NCI-H524 (cell line): ENCODE measurements around the gene SLC35G2.
"Not testable (repeated sequence)": the region's sequence is repeated elsewhere in the genome, so short reads cannot be mapped to it uniquely, and the experiment has no call there.

Source experiments
- DNase-seq, 2 experiments: peaks; one replicate each; lab custom pipeline; 2025; lab: John Stamatoyannopoulos, UW

Gene SLC35G2

DNA sequence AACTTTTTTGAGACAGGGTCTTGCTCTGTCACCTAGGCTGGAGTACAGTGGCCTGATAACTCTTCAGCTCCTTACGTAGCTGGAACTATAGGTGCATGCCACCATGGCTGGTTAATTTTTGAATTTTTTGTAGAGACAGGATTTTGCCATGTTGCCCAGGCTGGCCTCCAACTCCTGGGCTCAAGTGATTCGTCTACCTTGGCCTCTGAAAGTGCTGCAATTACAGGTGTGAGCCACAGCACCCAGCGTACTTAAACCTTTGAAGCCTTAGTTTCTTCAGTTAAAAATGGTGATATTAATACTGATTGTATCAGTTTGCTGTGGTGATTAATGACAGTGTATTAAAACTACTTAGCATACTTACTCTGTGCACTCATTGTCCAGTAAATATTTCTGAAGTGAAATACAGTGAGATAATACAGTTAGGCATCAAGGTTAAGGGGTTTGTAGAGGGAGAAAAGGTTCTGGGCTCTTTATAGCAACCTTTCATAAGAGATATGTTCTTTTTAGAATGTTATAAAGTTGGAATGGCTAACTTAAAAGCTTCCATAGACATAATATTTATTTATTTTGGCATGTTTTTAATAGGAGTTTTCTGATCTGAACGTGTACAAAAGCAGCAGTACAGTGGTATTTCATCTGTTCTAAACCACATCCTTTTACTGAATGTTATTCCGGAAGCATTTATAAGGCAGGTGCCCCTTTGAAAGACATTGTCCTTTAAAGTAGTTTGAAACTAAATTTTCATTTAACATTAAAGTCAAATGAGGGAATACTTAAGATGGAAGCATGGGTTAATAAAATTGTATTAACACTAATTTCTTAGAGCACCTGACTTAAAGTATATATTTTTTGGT is 66.7 kb downstream of the SLC35G2 start:
- DNase-seq, result no peak

GRCh38 chr3:136889947-136890346 is 71.0 kb downstream of the SLC35G2 start:
- DNase-seq, result no peak

GRCh38 chr3:136891934-136892855 is 73.3 kb downstream of the SLC35G2 start:
- DNase-seq, result no peak

- DNase-seq, result no peak
These were observed 75.0 kb downstream of the SLC35G2 start for GRCh38 chr3:136893848-136894443.

GRCh38 chr3:136897171-136897570 is 78.2 kb downstream of the SLC35G2 start:
- DNase-seq, result not testable (repeated sequence)

GRCh38 chr3:136898549-136898948 is 79.6 kb downstream of the SLC35G2 start:
- DNase-seq, result no peak

- DNase-seq, result no peak
These were observed 80.0 kb downstream of the SLC35G2 start for GRCh38 chr3:136898954-136899353.

DNA sequence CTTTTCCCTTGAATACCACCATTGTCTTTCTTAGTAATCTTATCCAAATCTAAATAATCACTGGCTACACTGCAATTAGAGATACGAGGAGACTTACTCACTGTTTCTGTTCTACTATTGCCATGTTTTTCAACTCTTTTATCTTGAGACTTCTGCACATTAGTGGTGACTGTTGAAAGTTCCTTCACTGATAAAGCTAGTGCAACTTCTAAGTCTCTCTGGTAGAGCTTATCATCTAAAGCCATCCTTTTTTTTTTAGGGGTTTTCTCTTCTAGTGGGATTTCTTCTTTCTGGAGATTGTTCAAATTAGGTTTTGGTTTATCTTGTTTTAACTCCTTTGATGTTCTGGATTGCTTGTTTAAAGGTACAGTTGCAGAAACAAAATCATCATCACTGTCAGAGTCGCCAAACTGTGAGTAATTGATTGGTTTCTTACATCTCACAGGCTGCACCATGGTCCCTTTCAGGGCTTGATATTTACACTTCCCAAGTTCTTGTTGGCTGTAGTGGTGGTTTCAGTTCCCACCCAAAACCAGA is 80.8 kb downstream of the SLC35G2 start:
- DNase-seq, result no peak

DNA sequence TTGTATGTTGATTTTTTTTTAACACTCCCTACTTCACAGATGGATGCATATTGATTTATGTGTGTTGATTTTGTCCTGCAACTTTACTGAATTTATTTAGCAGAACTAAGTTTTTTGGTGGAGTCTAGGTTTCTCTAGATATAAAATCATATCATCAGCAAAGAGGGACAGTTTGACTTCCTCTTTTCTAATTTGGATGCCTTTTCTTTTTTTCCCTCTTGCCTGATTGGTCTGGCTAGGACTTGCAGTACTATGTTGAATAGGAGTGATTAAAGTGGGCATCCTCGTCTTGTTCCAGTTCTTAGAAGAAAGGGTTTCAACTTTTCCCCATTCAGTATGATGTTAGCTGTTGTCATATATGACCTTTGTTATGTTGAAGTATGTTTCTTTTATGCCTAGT is 81.8 kb downstream of the SLC35G2 start:
- not testable (repeated sequence) for DNase-seq

DNA sequence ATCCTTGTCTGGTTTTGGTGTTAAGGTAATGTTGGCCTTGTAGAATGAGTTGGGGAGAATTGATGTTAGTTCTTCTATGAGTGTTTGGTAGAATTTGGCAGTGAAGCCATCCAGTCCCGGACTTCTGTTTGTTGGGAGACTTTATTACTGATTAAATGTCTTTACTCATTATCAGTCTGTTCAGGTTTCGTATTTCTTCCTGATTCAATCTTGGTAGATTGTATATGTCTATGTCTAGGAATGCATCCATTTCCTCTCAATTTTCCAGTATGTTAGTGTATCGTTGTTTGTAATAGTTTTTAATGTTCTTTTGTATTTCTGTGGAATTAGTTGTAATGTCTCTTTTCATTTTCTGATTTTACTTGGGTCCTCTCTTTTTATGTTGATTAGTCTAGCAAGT is 82.5 kb downstream of the SLC35G2 start:
- DNase-seq, result no peak

DNA sequence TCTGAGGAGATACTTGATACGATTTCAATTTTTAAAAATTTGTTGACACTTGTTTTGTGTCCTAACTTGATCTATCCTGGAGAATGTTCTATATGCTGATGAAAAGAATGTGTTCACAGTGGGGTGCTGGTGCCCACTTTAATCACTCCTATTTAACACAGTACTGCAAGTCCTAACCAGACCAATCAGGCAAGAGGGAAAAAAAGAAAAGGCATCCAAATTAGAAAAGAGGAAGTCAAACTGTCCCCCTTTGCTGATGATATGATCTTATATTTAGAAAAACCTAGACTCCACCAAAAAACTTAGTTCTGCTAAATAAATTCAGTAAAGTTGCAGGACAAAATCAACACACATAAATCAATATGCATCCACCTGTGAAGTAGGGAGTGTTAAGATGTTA is 83.6 kb downstream of the SLC35G2 start:
- not testable (repeated sequence) for DNase-seq

DNA sequence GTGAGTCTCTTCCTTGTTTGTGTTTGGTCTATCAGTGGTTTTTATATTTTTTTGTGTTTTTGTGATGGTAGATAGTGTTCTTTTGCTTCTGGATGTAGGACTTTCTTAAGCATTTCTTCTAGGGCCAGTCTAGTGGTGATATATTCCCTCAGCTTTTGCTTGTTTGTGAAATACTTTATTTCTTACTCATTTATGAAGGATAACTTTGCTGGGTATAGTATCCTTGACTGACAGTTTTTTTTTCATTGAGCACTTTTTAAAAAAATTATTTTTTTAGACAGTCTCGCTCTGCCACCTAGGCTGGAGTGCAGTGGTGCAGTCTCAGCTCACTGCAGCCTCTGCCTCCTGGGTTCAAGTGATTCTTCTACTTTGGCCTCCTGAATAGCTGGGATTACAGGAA is 85.0 kb downstream of the SLC35G2 start:
- no peak for DNase-seq

DNA sequence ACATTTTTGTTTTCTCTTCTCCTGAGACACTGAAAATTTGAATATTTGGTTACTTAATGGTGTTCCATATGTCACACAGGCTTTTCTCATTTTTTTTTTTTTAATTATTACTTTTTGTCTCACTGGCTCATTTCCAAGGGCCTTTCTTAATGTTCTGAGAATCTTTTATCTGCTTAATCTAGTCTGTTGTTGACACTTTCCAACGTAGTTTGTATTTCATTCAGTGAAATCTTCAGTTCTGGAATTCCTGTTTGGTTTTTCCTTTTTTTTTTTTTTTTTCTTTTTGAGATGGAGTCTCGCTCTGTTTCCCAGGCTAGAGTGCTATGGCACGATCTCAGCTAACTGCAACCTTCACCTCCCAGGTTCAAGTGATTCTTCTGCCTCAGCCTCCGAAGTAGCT is 85.8 kb downstream of the SLC35G2 start:
- no peak for DNase-seq
